Epithelial cell of proximal tubule (primary cell): ENCODE data around the gene DDX3X. TPM values are rescaled to one million over a fixed set of nuclear protein-coding genes. Genes with fewer than 3 reads are reported as not detected.
A peak's percentile ranks its signal among the peaks of the same experiment; 100 is the strongest.
"Not testable (repeated sequence)": the region's sequence is repeated elsewhere in the genome, so short reads cannot be mapped to it uniquely, and the experiment has no call there.

Source experiments
- DNase-seq: peaks from one replicate; pipeline ENCODE4 v3.0.0-alpha.2; 2011; ENCODE audit warnings: low read depth
- H3K4me3 ChIP-seq: 2 replicates; pipeline ENCODE4 v1.5.1; 2011; ENCODE audit warnings: low read depth, mild to moderate bottlenecking, low read length
- CTCF ChIP-seq: conservative IDR thresholded peaks from 2 replicates; pipeline ENCODE4 v1.5.1; 2012; ENCODE audit warnings: low read depth, mild to moderate bottlenecking, low read length
- total RNA-seq: library from RNA; depleted of rRNA; stranded (reverse); fragments of >200 nt; gene quantifications from 2 replicates; pipeline ENCODE4 v1.2.3, GENCODE V29; 2015

Gene DDX3X
- total RNA-seq, 1 donor from 2014 or later = 87.6 TPM

GRCh38 chrX:41313419-41313818, 20.5 kb upstream of the DDX3X start:
- peak; percentile 81 for DNase-seq
- no peak overlapping the region for H3K4me3 ChIP-seq
- TF ChIP-seq CTCF = no peak

GRCh38 chrX:41314204-41314603, 19.8 kb upstream of the DDX3X start:
- TF ChIP-seq CTCF = no peak
- no peak overlapping the region for H3K4me3 ChIP-seq
- no peak for DNase-seq

- no peak for DNase-seq
- no peak overlapping the region for H3K4me3 ChIP-seq
- TF ChIP-seq CTCF = no peak
Measured at GRCh38 chrX:41314881-41315280, 19.1 kb upstream of the DDX3X start.

GRCh38 chrX:41316266-41316665, 17.7 kb upstream of the DDX3X start:
- not testable (repeated sequence) for DNase-seq

GRCh38 chrX:41317477-41318208, 16.3 kb upstream of the DDX3X start:
- DNase-seq = no peak
- no peak for TF ChIP-seq CTCF
- H3K4me3 ChIP-seq = no peak overlapping the region

More at GRCh38 chrX:41316266-41316665, 17.7 kb upstream of the DDX3X start:
- H3K4me3 ChIP-seq = not testable (repeated sequence)

- no peak overlapping the region for H3K4me3 ChIP-seq
- DNase-seq = no peak
- no peak for TF ChIP-seq CTCF
Measured at GRCh38 chrX:41320393-41320792, 13.6 kb upstream of the DDX3X start.

GRCh38 chrX:41322821-41323603, 10.9 kb upstream of the DDX3X start:
- no peak for DNase-seq
- H3K4me3 ChIP-seq = no peak overlapping the region
- no peak for TF ChIP-seq CTCF
